GM12801 (cell line): ENCODE measurements around the gene CLCF1.

Experiments used
- TF ChIP-seq, protein P1 (sequence below): IDR thresholded peaks from one replicate; pipeline ENCODE4 v1.5.1; 2011; ENCODE audit warnings: control low read depth; ENCODE audit not compliant: insufficient read length; ENCODE audit errors: extremely low read depth

CLCF1 gene

DNA sequence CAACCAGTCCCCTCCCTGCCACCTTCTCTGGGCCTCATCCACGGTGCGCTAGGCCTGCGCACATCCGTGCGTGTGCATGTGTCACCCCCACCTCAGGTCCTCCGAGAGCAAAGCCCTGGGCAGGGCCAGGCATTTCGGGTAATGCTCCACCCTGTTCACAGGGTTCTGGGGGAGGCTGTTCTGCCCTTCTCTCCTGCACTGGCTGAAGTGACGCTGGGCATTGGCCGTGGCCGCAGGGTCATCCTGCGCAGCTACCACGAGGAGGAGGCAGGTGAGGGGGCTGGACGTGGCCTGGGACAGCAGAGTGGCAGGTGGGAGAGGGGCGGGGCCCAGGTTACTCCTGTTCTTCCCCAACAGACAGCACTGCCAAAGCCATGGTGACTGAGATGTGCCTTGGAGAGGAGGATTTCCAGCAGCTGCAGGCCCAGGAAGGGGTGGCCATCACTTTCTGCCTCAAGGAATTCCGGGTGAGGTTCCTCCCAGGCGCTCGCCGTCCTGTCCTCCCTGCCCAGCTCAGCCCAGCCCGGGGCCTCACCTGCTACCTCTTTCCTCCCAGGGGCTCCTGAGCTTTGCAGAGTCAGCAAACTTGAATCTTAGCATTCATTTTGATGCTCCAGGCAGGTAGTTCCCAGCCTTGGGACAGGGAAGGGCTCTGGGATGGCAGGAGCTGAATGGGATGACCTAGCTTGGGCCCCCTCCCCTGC is 22.3 kb upstream of the CLCF1 start:
- TF ChIP-seq, protein P1, sequence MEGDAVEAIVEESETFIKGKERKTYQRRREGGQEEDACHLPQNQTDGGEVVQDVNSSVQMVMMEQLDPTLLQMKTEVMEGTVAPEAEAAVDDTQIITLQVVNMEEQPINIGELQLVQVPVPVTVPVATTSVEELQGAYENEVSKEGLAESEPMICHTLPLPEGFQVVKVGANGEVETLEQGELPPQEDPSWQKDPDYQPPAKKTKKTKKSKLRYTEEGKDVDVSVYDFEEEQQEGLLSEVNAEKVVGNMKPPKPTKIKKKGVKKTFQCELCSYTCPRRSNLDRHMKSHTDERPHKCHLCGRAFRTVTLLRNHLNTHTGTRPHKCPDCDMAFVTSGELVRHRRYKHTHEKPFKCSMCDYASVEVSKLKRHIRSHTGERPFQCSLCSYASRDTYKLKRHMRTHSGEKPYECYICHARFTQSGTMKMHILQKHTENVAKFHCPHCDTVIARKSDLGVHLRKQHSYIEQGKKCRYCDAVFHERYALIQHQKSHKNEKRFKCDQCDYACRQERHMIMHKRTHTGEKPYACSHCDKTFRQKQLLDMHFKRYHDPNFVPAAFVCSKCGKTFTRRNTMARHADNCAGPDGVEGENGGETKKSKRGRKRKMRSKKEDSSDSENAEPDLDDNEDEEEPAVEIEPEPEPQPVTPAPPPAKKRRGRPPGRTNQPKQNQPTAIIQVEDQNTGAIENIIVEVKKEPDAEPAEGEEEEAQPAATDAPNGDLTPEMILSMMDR = no peak

DNA sequence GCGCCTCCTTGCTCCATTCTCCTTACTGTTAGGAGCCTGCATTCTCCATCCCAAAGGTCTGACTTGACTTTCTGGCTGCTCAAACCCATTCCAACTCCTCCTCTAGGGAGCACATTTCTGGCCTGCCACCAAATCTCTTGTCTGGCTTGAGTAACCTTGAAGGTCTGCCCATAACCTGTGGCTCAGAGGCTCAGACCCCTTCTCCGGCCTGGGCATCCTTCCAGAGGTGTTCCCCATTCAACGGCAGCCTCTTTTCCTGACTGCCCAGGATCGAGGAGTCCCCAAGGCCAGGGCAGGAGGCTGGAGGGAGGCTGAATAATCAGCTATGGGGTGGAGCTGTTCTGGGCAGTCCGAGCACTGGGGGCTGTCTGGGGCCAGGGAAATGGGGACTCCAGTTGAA is 20.6 kb upstream of the CLCF1 start:
- TF ChIP-seq, protein P1 = no peak

DNA sequence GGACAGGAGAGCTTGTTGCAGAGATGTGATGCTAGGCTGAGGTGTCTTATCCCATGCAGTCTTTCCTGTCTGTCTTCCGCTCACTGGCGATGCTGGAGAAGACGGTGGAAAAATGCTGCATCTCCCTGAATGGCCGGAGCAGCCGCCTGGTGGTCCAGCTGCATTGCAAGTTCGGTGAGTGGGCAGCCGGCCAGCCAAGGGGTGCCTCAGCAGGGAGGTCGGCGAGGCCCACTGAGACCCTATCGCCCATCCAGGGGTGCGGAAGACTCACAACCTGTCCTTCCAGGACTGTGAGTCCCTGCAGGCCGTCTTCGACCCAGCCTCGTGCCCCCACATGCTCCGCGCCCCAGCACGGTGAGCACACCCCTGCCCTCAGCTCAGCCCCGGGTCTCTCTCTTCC is 20.0 kb upstream of the CLCF1 start:
- TF ChIP-seq, protein P1 = no peak

DNA sequence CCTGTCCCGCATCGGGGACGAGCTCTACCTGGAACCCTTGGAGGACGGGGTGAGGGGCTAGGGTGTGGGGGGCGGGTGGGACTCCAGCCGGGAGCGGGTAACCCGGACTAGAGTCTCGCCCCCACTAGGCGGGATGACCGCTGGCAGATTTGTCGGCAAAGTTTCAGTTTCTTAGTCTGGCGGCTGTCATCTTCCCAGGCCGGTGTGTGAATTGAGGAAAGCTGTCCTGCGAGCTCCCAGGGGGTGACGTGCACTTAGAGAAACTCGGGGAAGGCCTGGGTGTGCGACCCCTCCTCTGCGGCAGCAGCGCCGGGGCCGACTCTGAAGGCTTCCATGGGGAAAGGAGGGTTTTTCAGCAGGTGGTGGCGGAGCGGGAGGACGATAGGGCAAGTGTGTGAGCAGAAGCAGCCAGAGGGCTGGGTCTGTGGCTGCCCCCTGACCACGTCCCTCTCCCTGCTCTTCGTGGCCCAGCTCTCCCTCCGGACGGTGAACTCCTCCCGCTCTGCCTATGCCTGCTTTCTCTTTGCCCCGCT is 18.9 kb upstream of the CLCF1 start:
- TF ChIP-seq, protein P1 = no peak

DNA sequence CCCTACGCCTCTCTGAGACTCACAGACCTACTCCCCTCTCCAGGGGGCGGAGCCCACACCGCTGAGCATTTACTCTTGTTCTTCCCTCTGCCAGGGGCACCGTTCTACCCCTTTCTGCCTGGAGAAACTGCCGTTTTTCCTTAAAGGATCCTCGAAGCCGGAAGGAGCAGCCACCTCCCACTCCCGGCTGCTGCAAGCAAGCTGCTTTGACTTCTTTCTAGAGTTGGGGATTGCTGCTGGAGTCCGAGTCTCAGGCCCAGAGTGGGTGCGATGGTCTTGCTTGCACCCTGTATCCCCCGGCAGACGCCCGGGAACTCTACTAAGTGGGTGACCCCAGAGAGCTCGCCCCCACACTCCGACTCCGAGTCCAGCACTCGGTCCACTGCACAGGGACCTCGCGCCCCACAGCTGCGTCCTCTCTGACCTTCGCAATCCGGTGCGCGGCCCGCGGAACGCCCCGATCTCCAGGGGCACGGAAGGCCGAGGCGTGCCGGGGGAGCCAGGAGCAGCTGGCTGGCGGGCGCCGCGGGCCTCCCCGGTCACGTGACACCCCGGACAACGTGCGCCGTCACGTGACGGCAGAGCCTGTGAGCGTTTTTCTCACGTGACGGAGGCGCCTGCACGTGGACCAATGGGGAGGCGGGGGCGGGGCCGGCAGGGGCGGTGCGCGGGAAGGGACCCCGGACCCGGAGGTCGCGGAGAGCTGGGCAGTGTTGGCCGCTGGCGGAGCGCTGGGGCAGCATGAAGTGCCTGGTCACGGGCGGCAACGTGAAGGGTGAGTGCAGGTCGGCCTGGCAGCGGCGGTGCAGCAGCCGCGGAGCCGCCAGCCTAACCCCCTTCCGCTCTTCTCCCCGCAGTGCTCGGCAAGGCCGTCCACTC is 18.1 kb upstream of the CLCF1 start, which contains the start of gene RAD9A:
TSS of gene RAD9A (plus strand) at position 683 of the 879 bp plus-strand sequence. CDS start at position 742, 59 bp downstream.
- TF ChIP-seq, protein P1 = no peak

DNA sequence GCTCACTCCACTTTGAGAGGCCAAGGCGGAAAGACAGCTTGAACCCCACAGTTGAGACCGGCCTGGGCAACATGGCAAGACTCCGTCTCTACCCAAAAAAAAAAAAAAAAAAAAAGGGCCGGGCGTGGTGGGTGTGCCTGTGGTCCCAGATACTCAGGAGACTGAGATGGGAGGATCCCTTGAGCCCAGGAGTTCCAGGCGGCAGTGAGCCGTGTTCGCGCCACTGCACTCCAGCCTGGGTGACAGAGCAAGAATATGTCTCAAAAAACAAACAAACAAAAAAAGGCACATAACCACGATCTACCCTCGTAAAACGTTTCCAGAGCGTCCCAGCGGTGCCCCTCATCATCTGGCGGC is 17.5 kb upstream of the CLCF1 start:
- TF ChIP-seq, protein P1 = no peak

DNA sequence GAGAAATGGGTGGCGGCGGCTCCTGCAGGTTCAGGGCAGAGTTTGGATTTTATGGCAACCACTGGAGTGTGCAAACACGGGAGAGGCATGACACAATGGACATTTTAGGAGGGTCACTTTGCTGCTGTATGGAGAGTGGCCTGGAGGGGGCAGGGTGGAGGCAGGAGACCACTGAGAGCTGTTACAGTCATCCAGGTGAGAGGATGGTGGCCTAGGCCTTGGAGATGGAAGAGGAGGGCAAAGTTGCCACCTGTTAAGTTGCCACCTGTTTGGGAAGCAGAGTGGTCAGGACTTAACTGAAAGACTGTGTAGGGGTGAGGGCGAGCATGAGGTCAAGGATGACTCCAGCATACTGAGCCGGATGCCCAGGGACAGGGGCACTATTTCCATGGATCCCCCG is 16.1 kb upstream of the CLCF1 start:
- TF ChIP-seq, protein P1 = no peak
